Caco-2 (cell line): ENCODE measurements around the gene SH3GL2. TPM values are rescaled to one million over a fixed set of nuclear protein-coding genes. Genes with fewer than 3 reads are reported as not detected.

Source experiments
- BruUV-seq: library from RNA; stranded (reverse); fragments of 400-500 nt; replicated peaks from 2 replicates; lab custom pipeline; 2021; lab: Mats Ljungman, UMichigan
- CTCF ChIA-PET: fragments of 300-600 bp; sonication (Branson Sonifier 250); formaldehyde crosslinking; loops from one replicate; lab custom pipeline; 2022; ENCODE audit warnings: antibody characterized with exemption; lab: Charles Lee
- POLR2A ChIA-PET: fragments of 300-600 bp; sonication (Branson Sonifier 250); formaldehyde crosslinking; loops from one replicate; lab custom pipeline; 2022; ENCODE audit warnings: antibody characterized with exemption; lab: Charles Lee
- DNase-seq, 2 experiments: peaks; one replicate each; pipeline versions ENCODE4 v3.0.0 to v3.0.0-alpha.2; 2020 to 2022
- H3K27me3 ChIP-seq: replicated peaks from 2 replicates; pipeline ENCODE4 v1.6.0; 2011; ENCODE audit warnings: low read length; ENCODE audit not compliant: control insufficient read depth, insufficient read depth
- H3K36me3 ChIP-seq: 2 replicates; pipeline ENCODE4 v1.5.1; 2011; ENCODE audit warnings: low read length; ENCODE audit not compliant: control insufficient read depth, insufficient read depth
- H3K4me1 ChIP-seq: fragments of 250-450 bp; sonication (Bioruptor Pico); 2 replicates; pipeline ENCODE4 v1.5.1; 2020; ENCODE audit warnings: mild to moderate bottlenecking
- H3K4me3 ChIP-seq: 2 replicates; pipeline ENCODE4 v1.5.1; 2011; ENCODE audit warnings: low read depth, mild to moderate bottlenecking, control low read depth, low read length
- H3K9me3 ChIP-seq: fragments of 250-450 bp; sonication (Bioruptor Pico); 2 replicates; pipeline ENCODE4 v1.5.1; 2020; ENCODE audit warnings: mild to moderate bottlenecking, moderate library complexity
- H3K27ac Mint-ChIP-seq: one replicate; pipeline ENCODE4 v1.8.0; 2022; ENCODE audit warnings: mixed read lengths; ENCODE audit not compliant: unreplicated experiment
- H3K27me3 Mint-ChIP-seq: one replicate; pipeline ENCODE4 v1.8.0; 2022; ENCODE audit warnings: mixed read lengths; ENCODE audit not compliant: insufficient read depth, unreplicated experiment
- H3K36me3 Mint-ChIP-seq: one replicate; pipeline ENCODE4 v1.8.0; 2022; ENCODE audit warnings: mild to moderate bottlenecking, mixed read lengths; ENCODE audit not compliant: insufficient read depth, unreplicated experiment
- H3K4me1 Mint-ChIP-seq: one replicate; pipeline ENCODE4 v1.8.0; 2022; ENCODE audit warnings: low read depth, mixed read lengths; ENCODE audit not compliant: unreplicated experiment
- H3K4me3 Mint-ChIP-seq: one replicate; pipeline ENCODE4 v1.8.0; 2022; ENCODE audit warnings: mild to moderate bottlenecking, moderate library complexity, mixed read lengths; ENCODE audit not compliant: unreplicated experiment
- H3K9me3 Mint-ChIP-seq: one replicate; pipeline ENCODE4 v1.8.0; 2022; ENCODE audit warnings: mixed read lengths; ENCODE audit not compliant: unreplicated experiment
- intact Hi-C: fragments of 100-400 bp; cut with micrococcal nuclease; formaldehyde crosslinking; loops from one replicate; pipeline ENCODE4 v1.10.0; 2022; ENCODE audit not compliant: unreplicated experiment
- total RNA-seq: library from RNA; stranded (reverse); gene quantifications from 2 replicates; pipeline ENCODE4 v1.2.3, GENCODE V29; 2022
- TF ChIP-seq, protein P1 (sequence below), 2 experiments: fragments of 200-600 bp in 1 of 2; IDR thresholded peaks; 1 replicate in 1 of 2; 2 replicates in 1 of 2; pipeline versions ENCODE4 v1.5.1 to v1.8.0; 2011 to 2022; ENCODE audit warnings: antibody characterized with exemption in 1 of 2, control low read depth in 1 of 2, inconsistent platforms in 1 of 2, low read depth in 1 of 2, low read length in 1 of 2, mild to moderate bottlenecking in 1 of 2, moderate library complexity in 1 of 2; ENCODE audit not compliant: insufficient read depth in 1 of 2, severe bottlenecking in 1 of 2, unreplicated experiment in 1 of 2

Gene SH3GL2
- total RNA-seq, 1 experiment from 2014 or later, result not detected

DNA sequence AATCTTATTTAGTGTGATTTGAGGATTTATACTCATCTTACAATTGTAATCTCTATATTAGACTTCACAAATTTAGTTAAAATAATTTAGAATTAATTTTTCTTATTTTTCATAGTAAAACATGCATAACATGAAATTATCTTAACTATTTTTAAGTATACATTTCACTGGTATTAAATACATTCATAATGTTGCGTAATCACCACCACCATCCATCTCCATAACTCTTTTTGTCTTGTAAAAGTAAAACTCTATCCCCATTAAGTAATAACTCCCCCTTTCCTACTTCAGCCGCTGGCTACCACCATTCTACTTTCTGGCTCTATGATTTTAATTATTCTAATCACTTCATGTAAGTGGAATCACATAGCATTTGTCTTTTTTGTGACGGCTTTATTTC is 193.4 kb downstream of the SH3GL2 start:
- ChIA-PET POLR2A (no interaction called here), CTCF (no interaction called here)
- H3K27me3 Mint-ChIP-seq, result peaks cover 9% of the 10 kb centered on the region
- no peak overlapping the region for H3K4me3 Mint-ChIP-seq
- no peaks in the 10 kb centered on the region for H3K36me3 Mint-ChIP-seq
- no peak overlapping the region for H3K27ac Mint-ChIP-seq
- H3K36me3 ChIP-seq, result no peaks in the 10 kb centered on the region
- TF ChIP-seq, protein P1, sequence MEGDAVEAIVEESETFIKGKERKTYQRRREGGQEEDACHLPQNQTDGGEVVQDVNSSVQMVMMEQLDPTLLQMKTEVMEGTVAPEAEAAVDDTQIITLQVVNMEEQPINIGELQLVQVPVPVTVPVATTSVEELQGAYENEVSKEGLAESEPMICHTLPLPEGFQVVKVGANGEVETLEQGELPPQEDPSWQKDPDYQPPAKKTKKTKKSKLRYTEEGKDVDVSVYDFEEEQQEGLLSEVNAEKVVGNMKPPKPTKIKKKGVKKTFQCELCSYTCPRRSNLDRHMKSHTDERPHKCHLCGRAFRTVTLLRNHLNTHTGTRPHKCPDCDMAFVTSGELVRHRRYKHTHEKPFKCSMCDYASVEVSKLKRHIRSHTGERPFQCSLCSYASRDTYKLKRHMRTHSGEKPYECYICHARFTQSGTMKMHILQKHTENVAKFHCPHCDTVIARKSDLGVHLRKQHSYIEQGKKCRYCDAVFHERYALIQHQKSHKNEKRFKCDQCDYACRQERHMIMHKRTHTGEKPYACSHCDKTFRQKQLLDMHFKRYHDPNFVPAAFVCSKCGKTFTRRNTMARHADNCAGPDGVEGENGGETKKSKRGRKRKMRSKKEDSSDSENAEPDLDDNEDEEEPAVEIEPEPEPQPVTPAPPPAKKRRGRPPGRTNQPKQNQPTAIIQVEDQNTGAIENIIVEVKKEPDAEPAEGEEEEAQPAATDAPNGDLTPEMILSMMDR (IDR thresholded peaks at IDR 0.05; ENCODE audit: insufficient read depth in 1 of 2, low read depth in 1 of 2, low read length in 1 of 2, severe bottlenecking in 1 of 2, unreplicated experiment in 1 of 2), result no peak
- H3K27me3 ChIP-seq, result no peaks in the 10 kb centered on the region
- H3K4me1 ChIP-seq, result no peaks in the 10 kb centered on the region
- no peak for DNase-seq
- H3K4me1 Mint-ChIP-seq, result no peaks in the 10 kb centered on the region
- H3K9me3 ChIP-seq, result no peaks in the 10 kb centered on the region
- no peaks in the 10 kb centered on the region for H3K9me3 Mint-ChIP-seq
- intact Hi-C loops, result no loop called here
- H3K4me3 ChIP-seq, result no peak overlapping the region
- BruUV-seq, result no TSS peak

DNA sequence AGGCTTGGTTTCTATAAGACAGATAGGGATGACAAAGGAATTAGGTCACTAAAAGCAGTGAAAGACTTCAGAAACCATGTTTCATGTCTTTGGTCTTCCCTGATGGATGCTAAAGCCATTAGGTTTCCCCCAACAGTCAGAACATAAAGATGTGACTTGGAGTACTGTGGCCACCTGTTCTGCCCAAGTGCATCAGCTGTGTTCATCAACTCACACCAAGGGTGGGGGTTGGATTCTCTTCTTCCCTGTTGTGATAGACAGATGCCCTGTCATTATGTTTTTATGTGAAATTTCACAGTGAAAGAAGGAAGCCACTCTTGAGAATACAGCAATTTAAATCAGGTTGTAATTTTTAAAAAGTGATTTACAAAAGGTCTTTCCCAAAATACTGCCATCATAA is 196.8 kb downstream of the SH3GL2 start:
- peaks cover 3% of the 10 kb centered on the region for H3K27me3 Mint-ChIP-seq
- intact Hi-C loops, result no loop called here
- H3K27me3 ChIP-seq, result no peaks in the 10 kb centered on the region
- CTCF ChIA-PET, result no interaction called here
- H3K27ac Mint-ChIP-seq, result no peak overlapping the region
- H3K4me3 Mint-ChIP-seq, result no peak overlapping the region
- POLR2A ChIA-PET, result no interaction called here
- H3K36me3 Mint-ChIP-seq, result no peaks in the 10 kb centered on the region
- DNase-seq, result no peak
- no peak overlapping the region for H3K4me3 ChIP-seq
- BruUV-seq, result no TSS peak
- no peaks in the 10 kb centered on the region for H3K4me1 ChIP-seq
- H3K9me3 ChIP-seq, result no peaks in the 10 kb centered on the region
- no peaks in the 10 kb centered on the region for H3K36me3 ChIP-seq
- TF ChIP-seq, protein P1 (IDR thresholded peaks at IDR 0.05; ENCODE audit: insufficient read depth in 1 of 2, low read depth in 1 of 2, low read length in 1 of 2, severe bottlenecking in 1 of 2, unreplicated experiment in 1 of 2), result no peak
- H3K4me1 Mint-ChIP-seq, result no peaks in the 10 kb centered on the region
- no peaks in the 10 kb centered on the region for H3K9me3 Mint-ChIP-seq

DNA sequence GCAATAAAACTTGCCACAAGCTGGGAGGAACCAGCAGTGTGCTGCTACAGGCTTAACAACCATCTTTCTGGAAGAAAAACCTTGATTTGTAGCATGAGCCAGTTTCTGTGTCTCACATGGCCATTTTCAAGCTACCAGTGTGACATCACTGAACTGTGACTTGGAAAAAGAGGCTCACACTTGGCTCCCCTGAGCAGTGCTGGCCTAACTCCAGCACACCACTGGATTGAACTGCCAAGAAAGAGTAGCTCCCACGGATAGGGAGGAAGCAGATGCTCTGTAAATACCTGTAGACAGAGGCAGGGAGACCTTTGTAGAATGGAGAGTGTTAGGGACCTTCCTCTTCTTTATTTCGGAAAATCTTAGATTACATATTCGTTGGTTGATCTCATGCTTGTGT is 197.9 kb downstream of the SH3GL2 start:
- no peaks in the 10 kb centered on the region for H3K36me3 Mint-ChIP-seq
- no peak for DNase-seq
- H3K9me3 Mint-ChIP-seq, result no peaks in the 10 kb centered on the region
- CTCF ChIA-PET, result no interaction called here
- H3K27me3 Mint-ChIP-seq, result peaks cover 3% of the 10 kb centered on the region
- Histone ChIP-seq H3K9me3 (no peaks in the 10 kb centered on the region), H3K4me3 (no peak overlapping the region), H3K36me3 (no peaks in the 10 kb centered on the region), H3K4me1 (no peaks in the 10 kb centered on the region), H3K27me3 (no peaks in the 10 kb centered on the region)
- H3K27ac Mint-ChIP-seq, result no peak overlapping the region
- H3K4me3 Mint-ChIP-seq, result no peak overlapping the region
- intact Hi-C loops, result no loop called here
- H3K4me1 Mint-ChIP-seq, result no peaks in the 10 kb centered on the region
- TF ChIP-seq, protein P1 (IDR thresholded peaks at IDR 0.05; ENCODE audit: insufficient read depth in 1 of 2, low read depth in 1 of 2, low read length in 1 of 2, severe bottlenecking in 1 of 2, unreplicated experiment in 1 of 2), result no peak
- POLR2A ChIA-PET, result interaction anchor here (0.5 kb wide), 1 partner anchor 974 kb away, joined by 3 read pairs; no protein-coding TSS in a partner anchor
- no TSS peak for BruUV-seq
